Vagina (tissue), 2 donors: ENCODE measurements around the gene TMPRSS15.

ENCODE experiments used
- CTCF ChIP-seq, 3 experiments: fragments of 450-650 bp in 2 of 3; fragments of 200-600 bp in 1 of 3; sonication (generic) in 1 of 3; IDR thresholded peaks; one replicate each; pipeline ENCODE4 v1.5.1; 2017 to 2019; ENCODE audit warnings: antibody characterized with exemption in 3 of 3, mild to moderate bottlenecking in 2 of 3, moderate library complexity in 2 of 3
- POLR2A ChIP-seq, 2 donors: fragments of 450-650 bp; IDR thresholded peaks; one replicate each; pipeline ENCODE4 v1.6.1; 2017; ENCODE audit warnings: antibody characterized with exemption in 2 of 2, mild to moderate bottlenecking in 2 of 2, moderate library complexity in 2 of 2
- POLR2AphosphoS5 ChIP-seq, 2 donors: sonication (generic); formaldehyde crosslinking; IDR thresholded peaks; one replicate each; pipeline ENCODE4 v1.9.0; 2017; ENCODE audit warnings: antibody characterized with exemption in 2 of 2, mild to moderate bottlenecking in 2 of 2, low read depth in 1 of 2; ENCODE audit not compliant: insufficient read depth in 1 of 2

GRCh38 chr21:18268906-18269305, 134.7 kb downstream of the TMPRSS15 start:
- TF ChIP-seq POLR2AphosphoS5 (IDR thresholded peaks at IDR 0.05; ENCODE audit: insufficient read depth in 1 of 2, low read depth in 1 of 2) (no peak), CTCF (IDR thresholded peaks at IDR 0.05) (no peak), POLR2A (IDR thresholded peaks at IDR 0.05) (no peak)
